Body of pancreas (tissue), 4 donors: ENCODE data around the gene TRUB1. TPM values are rescaled to one million over a fixed set of nuclear protein-coding genes. Genes with fewer than 3 reads are reported as not detected.

Source experiments
- ATAC-seq: fragments of 150-250 bp; one replicate; pipeline ENCODE4 v1.9.1; 2016
- DNase-seq, 4 donors: peaks; one replicate each; pipeline ENCODE4 v3.0.0-alpha.2; 2019
- H3K27ac ChIP-seq, 4 donors: fragments of 200-600 bp; sonication (generic); 1 replicate in 3 of 4; 2 replicates in 1 of 4; pipeline versions ENCODE4 v1.5.1 to v1.6.1; 2016 to 2019; ENCODE audit warnings: mild to moderate bottlenecking in 1 of 4, mixed read lengths in 1 of 4, moderate library complexity in 1 of 4
- H3K27me3 ChIP-seq, 2 donors: fragments of 200-600 bp; sonication (generic); one replicate each; pipeline ENCODE4 v1.6.0; 2016; ENCODE audit warnings: mild to moderate bottlenecking in 1 of 2
- H3K36me3 ChIP-seq, 2 donors: fragments of 200-600 bp; sonication (generic); replicated peaks in 1 of 2; 2 replicates each; pipeline ENCODE4 v1.5.1; 2016; ENCODE audit warnings: low read depth in 2 of 2; ENCODE audit not compliant: insufficient read depth in 1 of 2
- H3K4me1 ChIP-seq: fragments of 200-600 bp; sonication (generic); one replicate; pipeline ENCODE4 v1.6.0; 2016
- H3K4me3 ChIP-seq, 2 donors: fragments of 200-600 bp; sonication (generic); 1 replicate in 1 of 2; 2 replicates in 1 of 2; pipeline ENCODE4 v1.5.1; 2016 to 2019
- H3K9me3 ChIP-seq, 3 donors: fragments of 200-600 bp; sonication (generic); 1 replicate in 2 of 3; 2 replicates in 1 of 3; pipeline ENCODE4 v1.5.1; 2016
- CTCF ChIP-seq, 7 experiments: fragments of 450-650 bp in 4 of 7; fragments of 200-600 bp in 3 of 7; sonication (generic) in 3 of 7; IDR thresholded peaks; one replicate each; pipeline ENCODE4 v1.5.1; 2016 to 2019; ENCODE audit warnings: antibody characterized with exemption in 7 of 7
- POLR2A ChIP-seq, 3 donors: fragments of 450-650 bp; IDR thresholded peaks; one replicate each; pipeline ENCODE4 v1.6.1; 2016; ENCODE audit warnings: antibody characterized with exemption in 3 of 3, mild to moderate bottlenecking in 2 of 3
- WGBS, 2 donors: methylation state at CpG; one replicate each; pipeline ENCODE4 v1.1.5; 2017; 5-methylcytosine and 5-hydroxymethylcytosine counted together
- intact Hi-C: fragments of 100-400 bp; cut with DNase I; formaldehyde crosslinking; loops from one replicate; pipeline ENCODE4 v1.15.1; 2023
- total RNA-seq, 2 donors: library from RNA; depleted of rRNA; stranded (reverse); fragments of >200 nt; gene quantifications; one replicate each; pipeline ENCODE4 v1.1.0, GENCODE V29; 2016

Gene TRUB1
- total RNA-seq, 2 donors from 2014 or later, result 12.2 to 38.2 TPM

GRCh38 chr10:114956466-114956865 is 18.5 kb downstream of the TRUB1 start:
- 92 to 94% methylated on average over 2 of the region's 2 CpGs for WGBS, 2 donors
- no peak overlapping the region for H3K4me3 ChIP-seq
- H3K27me3 ChIP-seq, result no peaks in the 10 kb centered on the region
- no peak overlapping the region for H3K27ac ChIP-seq
- no peaks in the 10 kb centered on the region for H3K9me3 ChIP-seq
- H3K4me1 ChIP-seq, result no peaks in the 10 kb centered on the region
- no peak for DNase-seq
- no peaks in the 10 kb centered on the region for H3K36me3 ChIP-seq
- intact Hi-C loops, result no loop called here
- ATAC-seq, result no peak
- TF ChIP-seq POLR2A (IDR thresholded peaks at IDR 0.05) (no peak), CTCF (IDR thresholded peaks at IDR 0.05) (no peak)

- H3K27ac ChIP-seq, result no peak overlapping the region
- no peak overlapping the region for H3K4me3 ChIP-seq
- H3K36me3 ChIP-seq, result no peaks in the 10 kb centered on the region
- ATAC-seq (no peak), DNase-seq (no peak)
- no peaks in the 10 kb centered on the region for H3K4me1 ChIP-seq
- TF ChIP-seq POLR2A (IDR thresholded peaks at IDR 0.05) (no peak), CTCF (IDR thresholded peaks at IDR 0.05) (no peak)
- intact Hi-C loops, result no loop called here
- 65 to 86% methylated on average over 1 of the region's 1 CpG for WGBS, 2 donors
- no peaks in the 10 kb centered on the region for H3K9me3 ChIP-seq
- no peaks in the 10 kb centered on the region for H3K27me3 ChIP-seq
Observed at GRCh38 chr10:114957122-114957521, 19.1 kb downstream of the TRUB1 start.

- Histone ChIP-seq H3K36me3 (no peaks in the 10 kb centered on the region), H3K9me3 (no peaks in the 10 kb centered on the region), H3K27me3 (no peaks in the 10 kb centered on the region), H3K27ac (no peak overlapping the region), H3K4me1 (no peaks in the 10 kb centered on the region), H3K4me3 (no peak overlapping the region)
- DNase-seq, result no peak
- intact Hi-C loops, result no loop called here
- WGBS, 2 donors, result 57 to 78% methylated on average over 2 of the region's 2 CpGs
- no peak for TF ChIP-seq POLR2A (IDR thresholded peaks at IDR 0.05)
- no peak for TF ChIP-seq CTCF (IDR thresholded peaks at IDR 0.05)
- ATAC-seq, result no peak
Observed at GRCh38 chr10:114957673-114958072, 19.7 kb downstream of the TRUB1 start.

GRCh38 chr10:114962441-114962840 is 24.4 kb downstream of the TRUB1 start:
- Histone ChIP-seq H3K9me3 (no peaks in the 10 kb centered on the region), H3K36me3 (no peaks in the 10 kb centered on the region), H3K27ac (no peak overlapping the region), H3K4me3 (no peak overlapping the region), H3K4me1 (no peaks in the 10 kb centered on the region), H3K27me3 (no peaks in the 10 kb centered on the region)
- WGBS, 2 donors, result 79 to 82% methylated on average over 2 of the region's 2 CpGs
- ATAC-seq, result no peak
- DNase-seq, result no peak
- intact Hi-C loops, result no loop called here
- no peak for TF ChIP-seq CTCF (IDR thresholded peaks at IDR 0.05)
- no peak for TF ChIP-seq POLR2A (IDR thresholded peaks at IDR 0.05)

- H3K4me3 ChIP-seq, result no peak overlapping the region
- peaks cover 6% of the 10 kb centered on the region for H3K4me1 ChIP-seq
- no peak for TF ChIP-seq POLR2A (IDR thresholded peaks at IDR 0.05)
- no peak for TF ChIP-seq CTCF (IDR thresholded peaks at IDR 0.05)
- WGBS, 2 donors, result 84 to 91% methylated on average over 4 of the region's 4 CpGs
- H3K9me3 ChIP-seq, result no peaks in the 10 kb centered on the region
- H3K27me3 ChIP-seq, result no peaks in the 10 kb centered on the region
- ATAC-seq, result no peak
- no peak overlapping the region for H3K27ac ChIP-seq
- DNase-seq, result no peak
- intact Hi-C loops, result no loop called here
- no peaks in the 10 kb centered on the region for H3K36me3 ChIP-seq
Observed at GRCh38 chr10:114963908-114964307, 25.9 kb downstream of the TRUB1 start.
